ENCODE results near the gene ALOX15B.

Gene ALOX15B

GRCh38 chr17:8080208-8080798 lies 41.4 kb downstream of the ALOX15B start:
- DNase-seq (ENCODE audit: low read depth) = no peak

GRCh38 chr17:8080799-8081219 lies 42.0 kb downstream of the ALOX15B start:
- DNase-seq (ENCODE audit: low read depth) = no peak

- DNase-seq (ENCODE audit: low read depth) = no peak
Measured at GRCh38 chr17:8081876-8082275, 43.0 kb downstream of the ALOX15B start.

- DNase-seq (ENCODE audit: low read depth) = no peak
Measured at GRCh38 chr17:8082292-8082691, 43.4 kb downstream of the ALOX15B start.

GRCh38 chr17:8084250-8084649 lies 45.4 kb downstream of the ALOX15B start:
- DNase-seq (ENCODE audit: low read depth) = no peak

- no peak for DNase-seq (ENCODE audit: low read depth)
Measured at GRCh38 chr17:8087075-8087951, 48.5 kb downstream of the ALOX15B start, which contains the start of gene ALOX12B. Gene ALOX12B (minus strand): TSS chr17:8087716. CDS start chr17:8087442, 274 bp downstream.

GRCh38 chr17:8087952-8088230 lies 49.0 kb downstream of the ALOX15B start:
- DNase-seq (ENCODE audit: low read depth) = no peak

- DNase-seq (ENCODE audit: low read depth) = no peak
Measured at GRCh38 chr17:8089728-8090127, 50.9 kb downstream of the ALOX15B start.

- no peak for DNase-seq (ENCODE audit: low read depth)
Measured at GRCh38 chr17:8091033-8091687, 52.3 kb downstream of the ALOX15B start.

GRCh38 chr17:8095361-8095760 lies 56.5 kb downstream of the ALOX15B start:
- DNase-seq (ENCODE audit: low read depth) = no peak

- DNase-seq (ENCODE audit: low read depth) = no peak
Measured at GRCh38 chr17:8096541-8096940, 57.7 kb downstream of the ALOX15B start.

All from iris pigment epithelial cell (primary cell).